A204.1 (cell line): ENCODE data around the gene PEX1.
"Not testable (repeated sequence)": the region's sequence is repeated elsewhere in the genome, so short reads cannot be mapped to it uniquely, and the experiment has no call there.

ENCODE experiments used
- FAIRE-seq: peaks from 2 replicates; lab custom pipeline; 2012; peaks lifted over from hg19 to GRCh38; lab: Jason Lieb, UNC

PEX1 gene

GRCh38 chr7:92504563-92504962 is 23.8 kb downstream of the PEX1 start:
- FAIRE-seq, result no peak

- FAIRE-seq, result no peak
Observed at GRCh38 chr7:92503767-92504166, 24.6 kb downstream of the PEX1 start.

- no peak for FAIRE-seq
Observed at GRCh38 chr7:92498557-92498956, 29.8 kb downstream of the PEX1 start.

- no peak for FAIRE-seq
Observed at GRCh38 chr7:92496876-92497275, 31.4 kb downstream of the PEX1 start.

- no peak for FAIRE-seq
Observed at GRCh38 chr7:92489634-92490033, 38.7 kb downstream of the PEX1 start.

GRCh38 chr7:92487804-92488203 is 40.5 kb downstream of the PEX1 start:
- no peak for FAIRE-seq

GRCh38 chr7:92485974-92486373 is 42.3 kb downstream of the PEX1 start:
- FAIRE-seq, result no peak

GRCh38 chr7:92485267-92485892 is 42.9 kb downstream of the PEX1 start:
- FAIRE-seq, result no peak

GRCh38 chr7:92484226-92484625 is 44.1 kb downstream of the PEX1 start:
- FAIRE-seq, result not testable (repeated sequence)

- FAIRE-seq, result not testable (repeated sequence)
Observed at GRCh38 chr7:92483624-92484023, 44.7 kb downstream of the PEX1 start.

- not testable (repeated sequence) for FAIRE-seq
Observed at GRCh38 chr7:92479146-92479545, 49.2 kb downstream of the PEX1 start.

- no peak for FAIRE-seq
Observed at GRCh38 chr7:92478711-92479110, 49.6 kb downstream of the PEX1 start.

- no peak for FAIRE-seq
Observed at GRCh38 chr7:92478095-92478494, 50.2 kb downstream of the PEX1 start.

- not testable (repeated sequence) for FAIRE-seq
Observed at GRCh38 chr7:92477681-92478080, 50.6 kb downstream of the PEX1 start, which contains the start of gene ERVW-1. TSS of gene ERVW-1 (minus strand) at chr7:92477946. CDS start at chr7:92470381, 7,565 bp downstream.

GRCh38 chr7:92475851-92476590 is 52.3 kb downstream of the PEX1 start:
- FAIRE-seq, result not testable (repeated sequence)

GRCh38 chr7:92475261-92475770 is 53.0 kb downstream of the PEX1 start:
- not testable (repeated sequence) for FAIRE-seq

- FAIRE-seq, result not testable (repeated sequence)
Observed at GRCh38 chr7:92473989-92474388, 54.3 kb downstream of the PEX1 start.

- not testable (repeated sequence) for FAIRE-seq
Observed at GRCh38 chr7:92468589-92468988, 59.7 kb downstream of the PEX1 start.

GRCh38 chr7:92466682-92467081 is 61.6 kb downstream of the PEX1 start:
- no peak for FAIRE-seq

GRCh38 chr7:92464515-92464914 is 63.8 kb downstream of the PEX1 start:
- no peak for FAIRE-seq

GRCh38 chr7:92462560-92462959 is 65.8 kb downstream of the PEX1 start:
- no peak for FAIRE-seq

- peak; percentile 95 for FAIRE-seq
Observed at GRCh38 chr7:92461027-92462003, 67.0 kb downstream of the PEX1 start.
